B cell (primary cell): ENCODE data around the gene ROBO2. TPM values are rescaled to one million over a fixed set of nuclear protein-coding genes. Genes with fewer than 3 reads are reported as not detected.

Source experiments
- ATAC-seq: fragments of 200-7000 bp; cut with Tn5 transposase; one replicate; pipeline ENCODE4 v1.10.0; 2021; ENCODE audit warnings: low read depth, mild to moderate bottlenecking, moderate number of reproducible peaks, moderate library complexity
- CTCF ChIA-PET: fragments of 350-600 bp; sonication (Branson Sonifier 250); formaldehyde crosslinking; loops from one replicate; lab custom pipeline; 2021; ENCODE audit warnings: antibody characterized with exemption, inconsistent platforms; lab: Charles Lee
- POLR2A ChIA-PET: fragments of 350-600 bp; sonication (Branson Sonifier 250); formaldehyde crosslinking; loops from one replicate; lab custom pipeline; 2021; ENCODE audit warnings: antibody characterized with exemption; lab: Charles Lee
- DNase-seq: peaks from one replicate; pipeline ENCODE4 v3.0.0; 2013
- H2AFZ ChIP-seq: 2 replicates; pipeline ENCODE4 v1.6.1; 2012; ENCODE audit warnings: mild to moderate bottlenecking, low read depth, low read length; ENCODE audit not compliant: insufficient read depth, poor library complexity, severe bottlenecking
- H3K27ac ChIP-seq, 2 donors: 1 replicate in 1 of 2; 2 replicates in 1 of 2; pipeline ENCODE4 v1.5.1; 2012 to 2013; ENCODE audit warnings: low read length in 2 of 2, mild to moderate bottlenecking in 2 of 2, moderate library complexity in 1 of 2
- H3K27me3 ChIP-seq, 4 experiments: fragments of 200-600 bp in 1 of 4; sonication (generic) in 1 of 4; replicated peaks in 1 of 4; 1 replicate in 2 of 4; 2 replicates in 2 of 4; pipeline versions ENCODE4 v1.6.1 to v1.7.0; 2013 to 2016; ENCODE audit warnings: low read length in 3 of 4, mild to moderate bottlenecking in 2 of 4, mixed read lengths in 1 of 4, moderate library complexity in 1 of 4; ENCODE audit not compliant: insufficient read depth in 4 of 4, control insufficient read depth in 3 of 4; ENCODE audit errors: control extremely low read depth in 1 of 4
- H3K36me3 ChIP-seq, 2 experiments: replicated peaks in 1 of 2; 1 replicate in 1 of 2; 2 replicates in 1 of 2; pipeline versions ENCODE4 v1.6.1 to v1.7.1; 2013; ENCODE audit warnings: low read length in 1 of 2; ENCODE audit not compliant: insufficient read depth in 2 of 2, control insufficient read depth in 1 of 2; ENCODE audit errors: control extremely low read depth in 1 of 2, extremely low read depth in 1 of 2
- H3K4me1 ChIP-seq, 2 donors: fragments of 200-600 bp in 1 of 2; sonication (generic) in 1 of 2; 1 replicate in 1 of 2; 2 replicates in 1 of 2; pipeline versions ENCODE4 v1.5.1 to v1.6.1; 2013 to 2017; ENCODE audit warnings: low read length in 2 of 2; ENCODE audit not compliant: control insufficient read depth in 2 of 2, insufficient read depth in 2 of 2
- H3K4me2 ChIP-seq: replicated peaks from 2 replicates; pipeline ENCODE3; 2012; ENCODE audit warnings: mild to moderate bottlenecking, low read depth, low read length; ENCODE audit not compliant: poor library complexity, severe bottlenecking
- H3K4me3 ChIP-seq, 5 experiments: fragments of 200-600 bp in 1 of 5; sonication (generic) in 1 of 5; 1 replicate in 3 of 5; 2 replicates in 2 of 5; pipeline versions ENCODE4 v1.5.1 to v1.7.0; 2011 to 2016; ENCODE audit warnings: low read length in 4 of 5, mild to moderate bottlenecking in 4 of 5, low read depth in 2 of 5, control low read depth in 1 of 5, moderate library complexity in 1 of 5; ENCODE audit not compliant: insufficient read depth in 1 of 5; ENCODE audit errors: control extremely low read depth in 1 of 5, extremely low read depth in 1 of 5
- H3K79me2 ChIP-seq: fragments of 200-600 bp; sonication (generic); one replicate; pipeline ENCODE4 v1.6.0; 2016; ENCODE audit warnings: low read length; ENCODE audit not compliant: control insufficient read depth, insufficient read depth
- H3K9ac ChIP-seq: fragments of 200-600 bp; sonication (generic); 2 replicates; pipeline ENCODE4 v1.6.1; 2017; ENCODE audit warnings: mild to moderate bottlenecking, low read length, moderate library complexity
- H3K9me3 ChIP-seq, 3 donors: one replicate each; pipeline versions ENCODE4 v1.6.1 to v1.7.1; 2013; ENCODE audit warnings: low read length in 2 of 3; ENCODE audit not compliant: control insufficient read depth in 2 of 3, insufficient read depth in 1 of 3; ENCODE audit errors: control extremely low read depth in 1 of 3
- H4K20me1 ChIP-seq: 2 replicates; pipeline ENCODE4 v1.6.0; 2012; ENCODE audit warnings: mild to moderate bottlenecking, low read length; ENCODE audit not compliant: insufficient read depth, control insufficient read depth, poor library complexity, severe bottlenecking
- H3K27ac Mint-ChIP-seq: one replicate; pipeline ENCODE4 v1.8.0; 2021; ENCODE audit warnings: mixed read lengths
- H3K27me3 Mint-ChIP-seq: one replicate; pipeline ENCODE4 v1.8.0; 2021; ENCODE audit warnings: mixed read lengths
- H3K4me1 Mint-ChIP-seq: one replicate; pipeline ENCODE4 v1.8.0; 2021; ENCODE audit warnings: mixed read lengths
- H3K4me3 Mint-ChIP-seq: one replicate; pipeline ENCODE4 v1.8.0; 2021; ENCODE audit warnings: mixed read lengths
- H3K9me3 Mint-ChIP-seq: one replicate; pipeline ENCODE4 v1.8.0; 2022; ENCODE audit warnings: mixed read lengths; ENCODE audit not compliant: insufficient read depth
- CTCF ChIP-seq: fragments of 200-600 bp; IDR thresholded peaks from one replicate; pipeline ENCODE4 v1.8.0; 2022; ENCODE audit warnings: antibody characterized with exemption, mild to moderate bottlenecking
- EZH2 ChIP-seq: IDR thresholded peaks from 2 replicates; pipeline ENCODE4 v1.6.1; 2012; ENCODE audit warnings: borderline replicate concordance, low read depth, mild to moderate bottlenecking, moderate library complexity, low read length; ENCODE audit not compliant: insufficient read depth, poor library complexity, severe bottlenecking
- WGBS: methylation state at CpG from one replicate; pipeline ENCODE4 v1.1.5; 2013; ENCODE audit warnings: missing lambda C conversion rate; ENCODE audit not compliant: insufficient coverage; 5-methylcytosine and 5-hydroxymethylcytosine counted together
- intact Hi-C: fragments of 100-400 bp; cut with micrococcal nuclease; formaldehyde crosslinking; loops from one replicate; pipeline ENCODE4 v1.10.0; 2022
- polyA plus RNA-seq: library from polyadenylated mRNA; depleted of rRNA; stranded (reverse); fragments of >200 nt; gene quantifications from 2 replicates; pipeline ENCODE4 v1.2.3, GENCODE V29; 2012
- total RNA-seq, 2 donors: library from RNA; stranded (reverse); fragments of 120-200 nt in 1 of 2; gene quantifications; 1 replicate in 1 of 2; 2 replicates in 1 of 2; pipeline versions ENCODE4 v1.2.3 to v1.2.4, GENCODE V29; 2013 to 2022

The ROBO2 gene
- total and polyA plus RNA-seq, 2 donors (not counting 1 experiment from before 2014, with no cell fraction given), result not detected

- no peaks in the 10 kb centered on the region for H3K27me3 ChIP-seq
- no peaks in the 10 kb centered on the region for H4K20me1 ChIP-seq
- Mint-ChIP-seq H3K9me3 (peaks cover 2% of the 10 kb centered on the region), H3K4me1 (no peaks in the 10 kb centered on the region), H3K4me3 (no peak overlapping the region), H3K27ac (no peak overlapping the region), H3K27me3 (no peaks in the 10 kb centered on the region)
- ATAC-seq (no peak), DNase-seq (no peak)
- H3K4me3 ChIP-seq, result no peak overlapping the region
- no peak overlapping the region for H3K9ac ChIP-seq
- no peaks in the 10 kb centered on the region for H3K36me3 ChIP-seq
- CTCF ChIA-PET, result no interaction called here
- no peaks in the 10 kb centered on the region for H3K4me1 ChIP-seq
- no peaks in the 10 kb centered on the region for H3K9me3 ChIP-seq
- H3K79me2 ChIP-seq, result no peaks in the 10 kb centered on the region
- H3K27ac ChIP-seq, result no peak overlapping the region
- intact Hi-C loops, result no loop called here
- TF ChIP-seq CTCF (no peak), EZH2 (no peak)
- WGBS, result no CpG with 5 or more reads among the region's 2 CpGs
- no peak overlapping the region for H3K4me2 ChIP-seq
- H2AFZ ChIP-seq, result no peak overlapping the region
- POLR2A ChIA-PET, result no interaction called here
These were observed 109.5 kb downstream of the ROBO2 start for GRCh38 chr3:77149382-77149781.

- ATAC-seq, result no peak
- TF ChIP-seq CTCF (no peak), EZH2 (no peak)
- no peak for DNase-seq
- Histone ChIP-seq H3K4me3 (no peak overlapping the region), H4K20me1 (no peaks in the 10 kb centered on the region), H3K4me1 (no peaks in the 10 kb centered on the region), H3K4me2 (no peak overlapping the region), H3K9me3 (no peaks in the 10 kb centered on the region), H2AFZ (no peak overlapping the region), H3K27me3 (no peaks in the 10 kb centered on the region), H3K79me2 (no peaks in the 10 kb centered on the region), H3K27ac (no peak overlapping the region), H3K9ac (no peak overlapping the region), H3K36me3 (no peaks in the 10 kb centered on the region)
- intact Hi-C loops, result no loop called here
- Mint-ChIP-seq H3K4me1 (no peaks in the 10 kb centered on the region), H3K27me3 (no peaks in the 10 kb centered on the region), H3K4me3 (no peak overlapping the region), H3K27ac (no peak overlapping the region), H3K9me3 (peaks cover 2% of the 10 kb centered on the region)
- POLR2A ChIA-PET, result no interaction called here
- CTCF ChIA-PET, result no interaction called here
- 95% methylated on average over 4 of the region's 7 CpGs for WGBS
These were observed 110.1 kb downstream of the ROBO2 start for GRCh38 chr3:77150028-77150427.
